GM21529 (cell line): Measurements from ENCODE around the gene USP11.

Experiments
- ATAC-seq: cut with Tn5 transposase; IDR thresholded peaks from one replicate; pipeline ENCODE4 v1.9.1; 2021; ENCODE audit not compliant: unreplicated experiment

Gene USP11

GRCh38 chrX:47202877-47203276, 29.9 kb upstream of the USP11 start:
- ATAC-seq = no peak

- no peak for ATAC-seq
These were observed 27.8 kb upstream of the USP11 start for GRCh38 chrX:47204970-47205369.

- ATAC-seq = no peak
These were observed 26.5 kb upstream of the USP11 start for GRCh38 chrX:47206316-47206715.

- ATAC-seq = no peak
These were observed 24.7 kb upstream of the USP11 start for GRCh38 chrX:47208108-47208507.

- ATAC-seq = no peak
These were observed 23.1 kb upstream of the USP11 start for GRCh38 chrX:47209508-47210238.

GRCh38 chrX:47210661-47211425, 22.0 kb upstream of the USP11 start:
- no peak for ATAC-seq

GRCh38 chrX:47212381-47213293, 20.2 kb upstream of the USP11 start:
- no peak for ATAC-seq

- ATAC-seq = no peak
These were observed 18.3 kb upstream of the USP11 start for GRCh38 chrX:47214435-47215077.

- ATAC-seq = no peak
These were observed 17.4 kb upstream of the USP11 start for GRCh38 chrX:47215291-47215900.

GRCh38 chrX:47216393-47216925, 16.4 kb upstream of the USP11 start:
- ATAC-seq = no peak

GRCh38 chrX:47217121-47217851, 15.5 kb upstream of the USP11 start:
- ATAC-seq = no peak

- peak; percentile 88 for ATAC-seq
These were observed 14.9 kb upstream of the USP11 start for GRCh38 chrX:47217852-47218279.

- ATAC-seq = peak; percentile 49
These were observed 14.4 kb upstream of the USP11 start, which contains the start of gene CDK16 for GRCh38 chrX:47218280-47218919. Gene CDK16, plus strand, starts transcription at chrX:47218681. Its CDS starts 4,877 bp downstream, at chrX:47223558.

- ATAC-seq = no peak
These were observed 13.6 kb upstream of the USP11 start for GRCh38 chrX:47218920-47219815.

GRCh38 chrX:47221756-47222155, 11.1 kb upstream of the USP11 start:
- ATAC-seq = no peak

GRCh38 chrX:47222751-47223350, 10.0 kb upstream of the USP11 start:
- ATAC-seq = no peak

- no peak for ATAC-seq
These were observed 9.1 kb upstream of the USP11 start for GRCh38 chrX:47223476-47224250.
